HEK293 (cell line): ENCODE results near the gene TCF21.

Experiments used
- CTCF ChIA-PET: fragments of 350-600 bp; formaldehyde crosslinking; extraction: SDS; loops from one replicate; lab custom pipeline; 2021; ENCODE audit warnings: antibody characterized with exemption; lab: Yijun Ruan, JAX
- POLR2A ChIA-PET: fragments of 300-600 bp; formaldehyde crosslinking; extraction: SDS; loops from one replicate; lab custom pipeline; 2020; ENCODE audit warnings: antibody characterized with exemption, inconsistent platforms; lab: Yijun Ruan, JAX
- H3K27ac ChIP-seq: fragments of 200-500 bp; sonication (Bioruptor generic); 2 replicates; pipeline ENCODE4 v1.5.1; 2014; ENCODE audit warnings: low read depth, low read length, control low read depth, inconsistent platforms; ENCODE audit errors: extremely low read depth
- H3K36me3 ChIP-seq, 2 experiments: fragments of 200-500 bp in 1 of 2; sonication (Bioruptor generic) in 1 of 2; 1 replicate in 1 of 2; 2 replicates in 1 of 2; pipeline ENCODE4 v1.5.1; 2014 to 2017; ENCODE audit warnings: inconsistent platforms in 2 of 2, low read length in 2 of 2; ENCODE audit not compliant: control insufficient read depth in 2 of 2, insufficient read depth in 1 of 2
- H3K4me1 ChIP-seq: fragments of 200-500 bp; sonication (Bioruptor generic); 2 replicates; pipeline ENCODE4 v1.5.1; 2014; ENCODE audit warnings: mild to moderate bottlenecking, low read length, inconsistent platforms; ENCODE audit not compliant: control insufficient read depth, insufficient read depth
- H3K4me3 ChIP-seq: 2 replicates; pipeline ENCODE4 v1.5.1; 2011; ENCODE audit warnings: low read depth, mild to moderate bottlenecking, control low read depth, low read length, moderate library complexity
- H3K9me3 ChIP-seq: fragments of 200-500 bp; sonication (Bioruptor generic); 2 replicates; pipeline ENCODE4 v1.5.1; 2014; ENCODE audit warnings: low read depth, low read length, inconsistent platforms; ENCODE audit not compliant: control insufficient read depth, insufficient read depth
- GLI2 ChIP-seq: fragments of 450-650 bp; formaldehyde crosslinking; IDR thresholded peaks from 2 replicates; pipeline ENCODE4; 2017; ENCODE audit warnings: missing biosample characterization, missing genetic modification characterization, low read depth, borderline replicate concordance
- HOXD13 ChIP-seq: sonication (generic); formaldehyde crosslinking; IDR thresholded peaks from 2 replicates; pipeline ENCODE4 v1.8.0; 2022; ENCODE audit warnings: missing genetic modification reagents, borderline replicate concordance
- PRDM1 ChIP-seq: fragments of 450-650 bp; formaldehyde crosslinking; IDR thresholded peaks from 2 replicates; pipeline ENCODE4; 2016; ENCODE audit warnings: missing biosample characterization, missing genetic modification characterization
- SALL2 ChIP-seq: fragments of 450-650 bp; formaldehyde crosslinking; IDR thresholded peaks from 2 replicates; pipeline ENCODE4 v1.5.0; 2017; ENCODE audit warnings: missing biosample characterization, mild to moderate bottlenecking, missing genetic modification characterization, borderline replicate concordance
- ZNF19 ChIP-seq: fragments of 450-650 bp; formaldehyde crosslinking; IDR thresholded peaks from 2 replicates; pipeline ENCODE4; 2016; ENCODE audit warnings: missing biosample characterization, missing genetic modification characterization, low read depth
- ZNF350 ChIP-seq: fragments of 450-650 bp; formaldehyde crosslinking; IDR thresholded peaks from 2 replicates; pipeline ENCODE4 v1.5.0; 2017; ENCODE audit warnings: missing biosample characterization, mild to moderate bottlenecking, missing genetic modification characterization
- ZNF529 ChIP-seq: fragments of 450-650 bp; formaldehyde crosslinking; IDR thresholded peaks from 2 replicates; pipeline ENCODE4 v1.5.1; 2017; ENCODE audit warnings: missing genetic modification characterization, missing biosample characterization; ENCODE audit not compliant: insufficient replicate concordance
- TF ChIP-seq, protein P1 (sequence below): fragments of 450-650 bp; formaldehyde crosslinking; IDR thresholded peaks from 2 replicates; pipeline ENCODE4 v1.5.1; 2016; ENCODE audit warnings: missing biosample characterization, missing genetic modification characterization, borderline replicate concordance

The TCF21 gene

GRCh38 chr6:133937909-133938308 lies 49.0 kb downstream of the TCF21 start (continued):
- TF ChIP-seq, protein P1, sequence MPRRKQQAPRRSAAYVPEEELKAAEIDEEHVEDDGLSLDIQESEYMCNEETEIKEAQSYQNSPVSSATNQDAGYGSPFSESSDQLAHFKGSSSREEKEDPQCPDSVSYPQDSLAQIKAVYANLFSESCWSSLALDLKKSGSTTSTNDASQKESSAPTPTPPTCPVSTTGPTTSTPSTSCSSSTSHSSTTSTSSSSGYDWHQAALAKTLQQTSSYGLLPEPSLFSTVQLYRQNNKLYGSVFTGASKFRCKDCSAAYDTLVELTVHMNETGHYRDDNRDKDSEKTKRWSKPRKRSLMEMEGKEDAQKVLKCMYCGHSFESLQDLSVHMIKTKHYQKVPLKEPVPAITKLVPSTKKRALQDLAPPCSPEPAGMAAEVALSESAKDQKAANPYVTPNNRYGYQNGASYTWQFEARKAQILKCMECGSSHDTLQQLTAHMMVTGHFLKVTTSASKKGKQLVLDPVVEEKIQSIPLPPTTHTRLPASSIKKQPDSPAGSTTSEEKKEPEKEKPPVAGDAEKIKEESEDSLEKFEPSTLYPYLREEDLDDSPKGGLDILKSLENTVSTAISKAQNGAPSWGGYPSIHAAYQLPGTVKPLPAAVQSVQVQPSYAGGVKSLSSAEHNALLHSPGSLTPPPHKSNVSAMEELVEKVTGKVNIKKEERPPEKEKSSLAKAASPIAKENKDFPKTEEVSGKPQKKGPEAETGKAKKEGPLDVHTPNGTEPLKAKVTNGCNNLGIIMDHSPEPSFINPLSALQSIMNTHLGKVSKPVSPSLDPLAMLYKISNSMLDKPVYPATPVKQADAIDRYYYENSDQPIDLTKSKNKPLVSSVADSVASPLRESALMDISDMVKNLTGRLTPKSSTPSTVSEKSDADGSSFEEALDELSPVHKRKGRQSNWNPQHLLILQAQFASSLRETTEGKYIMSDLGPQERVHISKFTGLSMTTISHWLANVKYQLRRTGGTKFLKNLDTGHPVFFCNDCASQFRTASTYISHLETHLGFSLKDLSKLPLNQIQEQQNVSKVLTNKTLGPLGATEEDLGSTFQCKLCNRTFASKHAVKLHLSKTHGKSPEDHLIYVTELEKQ (tag by site-specific recombination), result no peak
- TF ChIP-seq ZNF350 (no peak), ZNF529 (tag by site-specific recombination) (no peak), GLI2 (tag by site-specific recombination) (no peak), ZNF19 (no peak)

GRCh38 chr6:133938533-133938932 lies 49.6 kb downstream of the TCF21 start:
- ChIA-PET POLR2A (no interaction called here), CTCF (interaction anchor here (0.6 to 3.0 kb wide), 9 partner anchors 14 to 681 kb away, joined by 3 to 15 read pairs (median 6); no protein-coding TSS in a partner anchor)
- Histone ChIP-seq H3K9me3 (no peaks in the 10 kb centered on the region), H3K4me3 (no peak overlapping the region), H3K36me3 (no peaks in the 10 kb centered on the region), H3K4me1 (no peaks in the 10 kb centered on the region), H3K27ac (no peak overlapping the region)
- TF ChIP-seq PRDM1 (tag by site-specific recombination), result peak; percentile 74
- TF ChIP-seq HOXD13 (CRISPR knock-in tag), result no peak

- H3K4me3 ChIP-seq, result no peak overlapping the region
- ChIA-PET POLR2A (no interaction called here), CTCF (interaction anchor here (0.5 to 3.9 kb wide), 7 partner anchors 17 to 1110 kb away, joined by 3 to 22 read pairs (median 4); no protein-coding TSS in a partner anchor)
- H3K27ac ChIP-seq, result no peak overlapping the region
- H3K36me3 ChIP-seq, result no peaks in the 10 kb centered on the region
- H3K4me1 ChIP-seq, result no peaks in the 10 kb centered on the region
- H3K9me3 ChIP-seq, result no peaks in the 10 kb centered on the region
- 0 out of 2 replicates have a peak, but pooled peaks have one; percentile 10 for TF ChIP-seq PRDM1 (tag by site-specific recombination)
- TF ChIP-seq SALL2 (tag by site-specific recombination), result no peak
- TF ChIP-seq, all 188 proteins: peak for 1
These were observed 51.1 kb downstream of the TCF21 start for GRCh38 chr6:133939778-133940667.
